ENCODE data around the gene STK10.

Gene STK10

DNA sequence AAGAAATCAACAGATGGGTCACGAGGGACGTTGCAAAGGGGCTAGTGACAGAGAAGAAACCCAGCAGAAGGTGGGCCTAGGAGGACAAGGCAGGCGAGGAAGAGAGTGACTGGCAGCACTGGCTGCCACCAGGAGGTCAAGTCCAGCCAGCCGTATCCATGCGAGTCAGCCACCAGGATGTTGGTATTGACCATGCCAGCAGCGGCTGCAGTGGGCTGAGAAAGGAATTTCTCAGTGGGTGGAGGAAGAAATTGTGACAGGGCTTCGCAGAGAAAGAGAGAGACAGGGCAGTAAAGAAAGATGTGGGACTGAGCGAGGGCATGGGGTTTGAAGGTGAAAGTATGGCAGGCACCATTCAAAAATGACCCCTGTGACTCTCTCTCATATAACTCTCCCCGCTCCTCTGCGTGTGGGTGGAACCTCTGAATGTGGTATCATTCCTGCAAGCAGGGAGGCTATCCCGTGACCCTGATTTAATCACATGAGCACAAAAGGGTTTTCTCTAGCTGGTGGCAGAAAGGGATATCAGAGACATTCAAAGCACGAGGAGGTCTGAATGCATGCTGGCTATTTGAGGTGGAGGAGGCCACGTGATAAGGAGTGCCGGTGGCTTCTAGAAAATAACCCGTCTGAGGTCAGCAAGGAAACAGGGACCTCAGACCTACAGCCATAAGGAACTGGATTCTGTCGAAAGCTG, 136.2 kb downstream of the STK10 start:
- no peak overlapping the region for H3K4me3 ChIP-seq (ENCODE audit: low read depth, low read length)
- TF ChIP-seq, protein P1, sequence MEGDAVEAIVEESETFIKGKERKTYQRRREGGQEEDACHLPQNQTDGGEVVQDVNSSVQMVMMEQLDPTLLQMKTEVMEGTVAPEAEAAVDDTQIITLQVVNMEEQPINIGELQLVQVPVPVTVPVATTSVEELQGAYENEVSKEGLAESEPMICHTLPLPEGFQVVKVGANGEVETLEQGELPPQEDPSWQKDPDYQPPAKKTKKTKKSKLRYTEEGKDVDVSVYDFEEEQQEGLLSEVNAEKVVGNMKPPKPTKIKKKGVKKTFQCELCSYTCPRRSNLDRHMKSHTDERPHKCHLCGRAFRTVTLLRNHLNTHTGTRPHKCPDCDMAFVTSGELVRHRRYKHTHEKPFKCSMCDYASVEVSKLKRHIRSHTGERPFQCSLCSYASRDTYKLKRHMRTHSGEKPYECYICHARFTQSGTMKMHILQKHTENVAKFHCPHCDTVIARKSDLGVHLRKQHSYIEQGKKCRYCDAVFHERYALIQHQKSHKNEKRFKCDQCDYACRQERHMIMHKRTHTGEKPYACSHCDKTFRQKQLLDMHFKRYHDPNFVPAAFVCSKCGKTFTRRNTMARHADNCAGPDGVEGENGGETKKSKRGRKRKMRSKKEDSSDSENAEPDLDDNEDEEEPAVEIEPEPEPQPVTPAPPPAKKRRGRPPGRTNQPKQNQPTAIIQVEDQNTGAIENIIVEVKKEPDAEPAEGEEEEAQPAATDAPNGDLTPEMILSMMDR (IDR thresholded peaks at IDR 0.05; ENCODE audit: low read depth, low read length) = no peak

DNA sequence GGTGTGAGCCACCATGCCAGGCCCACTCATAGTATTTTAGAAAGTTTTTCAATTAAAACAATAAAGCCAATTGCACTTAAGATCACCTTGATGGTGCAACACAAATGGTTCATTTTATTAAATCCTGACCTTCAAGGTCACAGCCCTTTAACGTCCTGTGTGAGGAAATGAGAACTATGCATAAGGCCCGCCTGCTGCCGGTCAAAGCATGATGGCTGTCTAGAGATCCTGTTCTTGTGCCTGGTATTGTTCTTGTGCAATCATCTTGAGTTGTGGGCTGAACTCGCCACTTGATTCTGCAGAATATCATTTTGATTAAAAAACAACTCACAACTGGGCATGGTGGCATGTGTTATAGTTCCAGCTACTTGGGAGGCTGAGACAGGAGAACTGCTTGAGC, 137.9 kb downstream of the STK10 start:
- no peak overlapping the region for H3K4me3 ChIP-seq (ENCODE audit: low read depth, low read length)
- TF ChIP-seq, protein P1 (IDR thresholded peaks at IDR 0.05; ENCODE audit: low read depth, low read length) = no peak

DNA sequence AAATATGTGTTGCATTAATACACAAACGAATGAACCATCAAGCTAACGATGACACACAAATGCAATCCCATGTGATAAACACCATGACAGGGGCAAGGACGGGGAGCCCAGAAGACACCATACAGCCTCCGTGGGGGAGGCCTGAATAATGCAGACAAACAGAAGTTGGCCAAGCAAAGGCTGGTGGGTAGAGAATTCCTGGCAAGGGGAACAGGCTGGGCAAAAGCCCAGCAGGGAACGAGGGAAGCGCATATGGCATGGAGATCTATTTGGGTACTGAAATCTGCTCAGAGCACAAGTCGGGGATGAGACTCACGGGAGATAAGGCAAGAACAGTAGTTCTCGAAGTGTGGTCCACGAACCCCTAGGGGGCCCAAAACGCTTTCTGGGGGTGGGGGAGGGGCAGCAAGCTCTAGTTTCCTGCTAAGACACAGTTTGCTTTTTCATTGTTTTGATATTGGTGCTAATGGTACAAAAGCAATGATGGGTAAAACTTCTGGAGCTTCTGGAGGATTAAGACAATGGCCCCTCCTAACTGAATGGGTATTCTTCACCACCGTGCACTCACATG, 138.7 kb downstream of the STK10 start:
- TF ChIP-seq, protein P1 (IDR thresholded peaks at IDR 0.05; ENCODE audit: low read depth, low read length) = no peak
- H3K4me3 ChIP-seq (ENCODE audit: low read depth, low read length) = no peak overlapping the region

DNA sequence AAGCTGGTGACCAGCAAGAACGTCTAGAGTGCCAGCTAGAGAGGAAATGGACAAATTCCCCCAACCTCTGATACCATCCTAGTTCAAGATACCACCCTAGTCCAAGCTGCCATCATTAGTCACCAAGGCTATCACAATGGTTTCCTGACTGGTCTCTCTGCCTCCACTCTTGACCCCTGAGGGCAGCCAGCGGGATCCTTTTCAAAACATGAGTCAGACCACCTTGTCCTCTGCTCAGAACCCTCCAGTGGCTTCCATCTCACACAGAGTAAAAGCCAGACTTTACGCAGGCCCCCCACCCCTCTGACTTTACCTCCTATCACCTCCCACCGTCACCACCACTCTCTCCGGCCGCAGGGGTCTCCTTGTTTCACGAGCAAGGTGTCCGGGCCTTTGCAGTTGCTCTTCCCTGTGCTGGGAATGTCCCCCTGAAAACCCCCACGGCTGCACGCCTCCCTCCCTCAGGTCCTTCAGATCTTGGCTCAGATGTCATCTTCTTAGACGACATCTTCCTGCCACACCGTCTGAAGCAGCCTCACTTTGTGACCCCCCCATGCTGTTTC, 139.4 kb downstream of the STK10 start:
- TF ChIP-seq, protein P1 (IDR thresholded peaks at IDR 0.05; ENCODE audit: low read depth, low read length) = no peak
- no peak overlapping the region for H3K4me3 ChIP-seq (ENCODE audit: low read depth, low read length)

DNA sequence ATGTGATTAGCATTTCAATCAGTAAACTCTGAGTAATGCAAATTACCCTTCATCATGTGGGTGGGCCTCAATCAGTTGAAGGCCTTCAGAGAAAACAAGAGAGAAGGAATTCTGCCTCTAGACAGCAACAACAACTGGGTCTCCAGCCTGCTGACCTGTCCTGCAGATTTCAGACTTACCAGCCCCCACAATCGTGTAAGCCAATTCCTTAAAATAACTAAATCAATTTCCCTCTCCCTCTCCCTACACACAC, 139.9 kb downstream of the STK10 start:
- TF ChIP-seq, protein P1 (IDR thresholded peaks at IDR 0.05; ENCODE audit: low read depth, low read length) = no peak
- H3K4me3 ChIP-seq (ENCODE audit: low read depth, low read length) = no peak overlapping the region

DNA sequence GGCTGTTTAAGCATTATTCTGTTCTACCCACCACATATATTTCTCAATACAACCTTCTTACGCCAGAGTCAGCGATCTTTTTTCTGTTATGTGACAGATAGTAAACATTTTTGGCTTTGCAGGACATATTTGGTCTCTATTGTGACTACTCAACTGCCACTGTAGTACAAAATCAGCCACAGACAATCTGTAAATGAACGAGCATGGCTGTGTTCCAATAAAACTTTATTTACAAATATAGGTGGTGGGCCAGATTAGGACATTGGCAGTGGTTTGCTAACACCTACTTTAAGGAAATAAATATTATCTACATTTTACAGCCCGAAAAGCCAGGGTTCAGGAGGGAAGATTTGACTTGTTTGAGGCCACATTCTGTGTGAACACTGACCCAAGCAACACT, 141.4 kb downstream of the STK10 start:
- H3K4me3 ChIP-seq (ENCODE audit: low read depth, low read length) = no peak overlapping the region
- TF ChIP-seq, protein P1 (IDR thresholded peaks at IDR 0.05; ENCODE audit: low read depth, low read length) = no peak

DNA sequence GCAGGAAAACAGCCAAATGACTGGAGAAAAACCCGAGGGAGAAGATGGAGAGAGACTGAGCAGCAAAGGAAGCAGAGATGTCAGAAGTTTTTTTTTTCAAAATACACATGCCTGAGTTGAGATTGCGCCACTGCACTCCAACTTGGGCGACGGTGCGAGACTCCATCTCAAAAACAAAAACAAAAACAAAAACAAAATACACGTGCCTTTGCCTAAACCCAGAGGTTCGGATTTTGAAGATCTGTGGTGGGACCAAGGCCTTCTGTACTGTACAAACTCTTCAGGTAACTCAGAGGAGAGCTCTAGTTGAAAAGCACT, 142.8 kb downstream of the STK10 start:
- no peak overlapping the region for H3K4me3 ChIP-seq (ENCODE audit: low read depth, low read length)
- TF ChIP-seq, protein P1 (IDR thresholded peaks at IDR 0.05; ENCODE audit: low read depth, low read length) = no peak

All from WI38 (cell line).